22Rv1 (cell line): ENCODE data around the gene FREM2.

Experiments
- ZFX ChIP-seq: fragments of 450-650 bp; IDR thresholded peaks from 2 replicates; pipeline ENCODE4 v1.6.1; 2017; ENCODE audit warnings: antibody characterized with exemption, borderline replicate concordance
- TF ChIP-seq, protein P1 (sequence below): fragments of 450-650 bp; IDR thresholded peaks from 2 replicates; pipeline ENCODE4 v1.5.1; 2017; ENCODE audit warnings: mild to moderate bottlenecking

DNA sequence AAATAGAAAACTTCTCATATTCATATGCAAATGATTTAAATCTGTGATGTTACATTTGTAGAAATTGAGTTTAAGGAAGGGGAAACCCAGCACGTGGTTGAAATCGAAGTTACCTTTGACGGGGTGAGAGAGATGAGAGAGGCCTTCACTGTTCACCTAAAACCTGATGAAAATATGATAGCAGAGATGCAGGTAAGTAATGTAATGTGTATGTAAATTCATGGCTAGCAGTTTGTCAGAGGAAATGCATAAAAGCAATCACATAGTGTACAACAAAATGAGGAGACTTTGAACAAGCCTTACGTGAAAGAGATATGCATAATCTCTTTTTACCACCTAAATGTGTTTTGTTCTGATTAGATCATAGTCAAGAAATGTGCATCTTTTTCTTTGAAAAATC lies 169.2 kb downstream of the FREM2 start:
- TF ChIP-seq, protein P1, sequence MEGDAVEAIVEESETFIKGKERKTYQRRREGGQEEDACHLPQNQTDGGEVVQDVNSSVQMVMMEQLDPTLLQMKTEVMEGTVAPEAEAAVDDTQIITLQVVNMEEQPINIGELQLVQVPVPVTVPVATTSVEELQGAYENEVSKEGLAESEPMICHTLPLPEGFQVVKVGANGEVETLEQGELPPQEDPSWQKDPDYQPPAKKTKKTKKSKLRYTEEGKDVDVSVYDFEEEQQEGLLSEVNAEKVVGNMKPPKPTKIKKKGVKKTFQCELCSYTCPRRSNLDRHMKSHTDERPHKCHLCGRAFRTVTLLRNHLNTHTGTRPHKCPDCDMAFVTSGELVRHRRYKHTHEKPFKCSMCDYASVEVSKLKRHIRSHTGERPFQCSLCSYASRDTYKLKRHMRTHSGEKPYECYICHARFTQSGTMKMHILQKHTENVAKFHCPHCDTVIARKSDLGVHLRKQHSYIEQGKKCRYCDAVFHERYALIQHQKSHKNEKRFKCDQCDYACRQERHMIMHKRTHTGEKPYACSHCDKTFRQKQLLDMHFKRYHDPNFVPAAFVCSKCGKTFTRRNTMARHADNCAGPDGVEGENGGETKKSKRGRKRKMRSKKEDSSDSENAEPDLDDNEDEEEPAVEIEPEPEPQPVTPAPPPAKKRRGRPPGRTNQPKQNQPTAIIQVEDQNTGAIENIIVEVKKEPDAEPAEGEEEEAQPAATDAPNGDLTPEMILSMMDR: no peak
- no peak for TF ChIP-seq ZFX
